HG03575 (cell line): ENCODE measurements around the gene NPEPPS.

Experiments
- ATAC-seq: cut with Tn5 transposase; IDR thresholded peaks from one replicate; pipeline ENCODE4 v1.9.1; 2021; ENCODE audit not compliant: unreplicated experiment, insufficient number of reproducible peaks, low FRiP score; ENCODE audit errors: extremely low read depth

Gene NPEPPS

DNA sequence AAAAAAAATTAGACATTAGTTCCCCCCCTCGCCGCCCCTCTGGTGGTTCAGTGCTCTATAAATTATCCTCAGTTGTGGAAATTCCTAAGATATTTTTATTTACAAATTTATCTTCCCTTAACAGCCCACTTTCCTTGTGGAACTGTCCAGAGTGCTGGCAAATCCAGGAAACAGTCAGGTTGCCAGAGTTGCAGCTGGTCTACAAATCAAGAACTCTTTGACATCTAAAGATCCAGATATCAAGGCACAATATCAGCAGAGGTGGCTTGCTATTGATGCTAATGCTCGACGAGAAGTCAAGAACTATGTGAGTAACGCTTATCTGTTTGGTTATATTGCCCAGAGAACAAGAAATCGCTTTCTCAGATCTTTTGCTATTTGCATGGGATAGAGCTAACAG is 121.7 kb downstream of the NPEPPS start:
- ATAC-seq = no peak

DNA sequence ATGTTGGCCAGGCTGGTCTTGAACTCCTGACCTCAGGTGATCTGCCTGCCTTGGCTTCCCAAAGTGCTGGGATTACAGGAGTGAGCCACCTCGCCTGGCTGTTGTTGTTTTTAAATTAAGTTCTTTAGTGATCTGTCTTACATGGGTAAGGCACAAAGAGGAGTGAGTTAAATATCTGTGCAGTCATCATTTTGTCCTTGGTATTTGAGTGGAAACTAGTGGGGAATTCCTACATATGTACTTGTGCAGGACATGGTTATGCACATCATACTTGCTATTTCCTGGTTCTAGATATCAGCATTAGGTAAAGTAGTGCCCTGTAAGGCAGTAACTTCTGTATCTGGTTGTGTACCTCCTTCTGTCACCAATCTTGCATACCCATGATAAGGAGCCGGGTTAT is 122.5 kb downstream of the NPEPPS start:
- ATAC-seq = no peak

DNA sequence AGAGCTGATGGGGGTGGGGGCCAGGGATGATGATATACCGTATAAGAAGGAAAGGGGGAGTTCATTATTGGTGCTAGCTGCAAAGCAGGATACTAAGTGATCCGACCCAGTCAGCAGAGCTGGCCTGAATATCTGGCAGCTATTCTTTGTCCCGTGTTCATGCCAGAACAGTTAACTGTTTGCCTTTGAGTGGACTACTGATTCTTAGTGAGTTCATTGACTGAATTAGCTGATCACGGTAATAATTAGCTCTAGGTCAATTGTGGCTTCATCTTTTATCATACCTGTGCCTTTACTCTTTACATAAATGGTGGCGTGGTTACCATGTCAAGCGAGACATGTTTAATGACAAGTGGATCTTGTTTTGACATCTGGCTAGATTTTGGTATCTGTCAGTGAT is 124.1 kb downstream of the NPEPPS start:
- no peak for ATAC-seq

DNA sequence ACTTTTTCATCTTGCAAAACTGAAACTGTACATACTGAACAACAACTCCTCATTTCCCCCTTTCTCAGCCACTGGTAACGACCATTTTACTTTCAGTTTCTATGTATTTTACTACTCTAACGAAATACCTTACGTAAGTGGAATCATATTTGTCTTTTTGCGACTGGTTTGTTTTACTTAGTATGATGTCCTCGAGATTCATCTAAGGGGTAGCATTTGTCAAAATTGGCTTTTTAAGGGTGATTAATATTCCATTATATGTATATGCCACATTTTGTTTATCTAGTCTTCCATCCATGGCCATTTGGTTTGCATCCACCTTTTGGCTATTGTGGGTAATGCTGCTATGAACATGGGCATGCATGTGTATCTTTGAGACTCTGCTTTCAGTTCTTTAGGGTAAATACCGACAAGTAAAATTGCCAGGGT is 129.2 kb downstream of the NPEPPS start:
- ATAC-seq = peak; percentile 33

DNA sequence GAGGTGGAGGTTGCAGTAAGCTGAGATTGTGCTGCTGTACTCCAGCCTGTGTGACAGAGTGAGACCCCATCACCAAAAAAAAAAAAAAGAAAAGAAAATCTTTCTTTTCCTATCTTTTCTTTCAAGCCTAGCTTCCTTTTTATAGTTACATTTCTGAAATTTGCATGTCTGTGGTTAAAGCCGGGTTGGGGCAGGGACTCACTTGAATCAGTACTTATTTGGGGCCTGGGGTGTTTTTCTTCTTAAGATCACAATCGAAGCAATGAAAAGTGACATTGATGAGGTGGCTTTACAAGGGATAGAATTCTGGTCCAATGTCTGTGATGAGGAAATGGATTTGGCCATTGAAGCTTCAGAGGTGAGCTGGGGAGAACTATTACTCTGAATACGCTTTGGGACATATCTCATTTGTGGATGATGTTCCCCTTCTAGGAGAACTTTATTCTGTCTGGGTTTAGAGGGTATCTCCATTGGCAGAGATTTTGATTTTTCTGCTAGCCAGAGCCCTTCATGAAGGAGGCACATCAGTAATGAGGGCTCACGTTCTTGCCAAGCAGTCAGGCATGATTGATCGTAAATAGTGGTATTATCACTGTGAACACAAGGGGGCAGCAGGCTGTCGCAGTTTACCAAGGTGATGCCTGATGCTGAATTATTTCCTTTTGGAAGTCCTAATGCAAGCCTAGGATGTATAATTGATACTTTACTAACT is 133.2 kb downstream of the NPEPPS start:
- no peak for ATAC-seq

DNA sequence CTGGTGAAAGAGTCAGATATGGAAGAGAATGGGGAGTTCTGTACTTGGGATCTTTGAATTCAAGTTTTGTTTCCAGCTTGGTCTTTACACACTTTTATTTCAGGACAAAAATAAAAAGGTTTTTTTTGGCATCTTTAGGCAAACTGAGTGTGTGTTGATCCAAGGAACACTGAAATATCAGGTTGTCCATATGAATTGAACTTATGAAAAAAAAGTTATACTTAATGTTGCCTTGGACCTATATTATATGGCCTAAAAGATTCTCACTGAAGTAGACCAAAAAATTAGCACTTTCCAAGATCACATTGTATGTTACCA is 133.7 kb downstream of the NPEPPS start:
- ATAC-seq = no peak

DNA sequence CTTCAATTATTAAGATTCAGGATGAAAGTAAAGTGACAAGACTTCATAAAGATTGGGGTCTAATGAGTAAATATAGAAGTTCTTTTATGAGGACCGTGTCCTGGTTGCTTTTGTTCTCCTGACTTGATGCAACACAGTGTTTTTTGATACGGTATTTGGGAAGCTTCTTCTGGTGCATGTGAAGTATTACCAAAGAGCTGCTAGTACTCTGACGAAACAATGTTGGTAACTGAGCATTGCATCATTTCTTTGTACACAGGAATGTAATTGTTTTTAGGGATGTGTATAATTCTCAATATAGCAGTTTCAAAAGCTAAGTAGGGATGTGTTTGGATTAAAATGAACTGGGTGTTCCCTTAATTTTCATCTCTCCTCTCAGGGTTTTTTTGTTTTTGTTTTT is 134.7 kb downstream of the NPEPPS start:
- no peak for ATAC-seq

DNA sequence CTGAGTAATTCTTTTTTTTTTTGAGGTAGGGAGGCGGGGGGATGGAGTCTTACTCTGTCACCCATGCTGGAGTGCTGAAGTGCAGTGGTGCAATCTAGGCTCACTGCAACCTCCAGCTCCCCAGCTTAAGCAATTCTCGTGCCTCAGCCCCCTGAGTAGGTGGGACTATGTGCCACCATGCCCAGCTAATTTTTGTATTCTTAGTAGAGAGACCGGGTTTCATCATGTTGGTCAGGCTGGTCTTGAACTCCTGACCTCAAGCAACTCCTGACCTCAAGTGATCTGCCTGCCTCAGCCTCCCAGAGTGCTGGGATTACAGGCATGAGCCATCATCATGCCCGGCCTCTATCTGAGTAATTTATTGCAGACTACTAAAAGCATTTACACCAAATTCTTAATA is 138.2 kb downstream of the NPEPPS start:
- ATAC-seq = no peak

DNA sequence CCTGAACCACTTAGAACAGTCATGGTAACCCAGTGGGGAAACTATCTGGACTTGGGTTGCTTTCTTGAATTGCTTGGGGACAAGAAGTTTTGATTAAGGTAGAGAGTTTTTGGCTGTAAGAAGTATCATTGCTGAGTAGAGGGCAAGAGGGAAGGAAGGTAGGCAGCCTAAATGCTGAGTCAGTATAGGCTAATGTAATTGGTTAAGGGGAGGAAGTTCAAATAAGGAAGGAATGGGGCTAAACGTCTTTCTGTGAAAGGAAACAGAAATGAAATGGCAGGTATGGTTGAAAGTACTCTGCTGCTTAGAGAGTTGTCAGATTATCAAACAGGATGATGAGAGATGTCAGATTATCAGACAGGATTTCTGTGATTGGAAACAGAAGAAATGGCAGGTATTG is 139.2 kb downstream of the NPEPPS start:
- no peak for ATAC-seq
